ENCODE measurements around the gene SORCS2.

SORCS2 gene

GRCh38 chr4:7415927-7416686, 223.8 kb downstream of the SORCS2 start:
- DNase-seq (ENCODE audit: low spot score), result no peak

- no peak for DNase-seq (ENCODE audit: low spot score)
These were observed 224.6 kb downstream of the SORCS2 start for GRCh38 chr4:7416745-7417432.

GRCh38 chr4:7417639-7418038, 225.3 kb downstream of the SORCS2 start:
- no peak for DNase-seq (ENCODE audit: low spot score)

GRCh38 chr4:7418131-7418943, 226.0 kb downstream of the SORCS2 start:
- no peak for DNase-seq (ENCODE audit: low spot score)

GRCh38 chr4:7419961-7420660, 227.8 kb downstream of the SORCS2 start:
- DNase-seq (ENCODE audit: low spot score), result no peak

- no peak for DNase-seq (ENCODE audit: low spot score)
These were observed 228.3 kb downstream of the SORCS2 start for GRCh38 chr4:7420661-7421040.

- no peak for DNase-seq (ENCODE audit: low spot score)
These were observed 229.2 kb downstream of the SORCS2 start for GRCh38 chr4:7421356-7422150.

GRCh38 chr4:7422151-7422897, 230.0 kb downstream of the SORCS2 start:
- no peak for DNase-seq (ENCODE audit: low spot score)

- DNase-seq (ENCODE audit: low spot score), result no peak
These were observed 230.5 kb downstream of the SORCS2 start for GRCh38 chr4:7422898-7423180.

- no peak for DNase-seq (ENCODE audit: low spot score)
These were observed 231.1 kb downstream of the SORCS2 start for GRCh38 chr4:7423391-7423790.

GRCh38 chr4:7423801-7424552, 231.6 kb downstream of the SORCS2 start:
- no peak for DNase-seq (ENCODE audit: low spot score)

GRCh38 chr4:7424553-7425111, 232.3 kb downstream of the SORCS2 start:
- DNase-seq (ENCODE audit: low spot score), result no peak

- DNase-seq (ENCODE audit: low spot score), result no peak
These were observed 232.8 kb downstream of the SORCS2 start for GRCh38 chr4:7425124-7425523.

- DNase-seq (ENCODE audit: low spot score), result no peak
These were observed 233.5 kb downstream of the SORCS2 start for GRCh38 chr4:7425591-7426468.

GRCh38 chr4:7426525-7427171, 234.3 kb downstream of the SORCS2 start:
- DNase-seq (ENCODE audit: low spot score), result no peak

GRCh38 chr4:7427361-7427760, 235.0 kb downstream of the SORCS2 start:
- DNase-seq (ENCODE audit: low spot score), result no peak

- no peak for DNase-seq (ENCODE audit: low spot score)
These were observed 235.5 kb downstream of the SORCS2 start for GRCh38 chr4:7427831-7428260.
